Measurements from ENCODE around the gene SCN7A. TPM values are rescaled to one million over a fixed set of nuclear protein-coding genes. Genes with fewer than 3 reads are reported as not detected.

The SCN7A gene
- total RNA-seq, 1 experiment from 2014 or later, result 0.17 TPM

GRCh38 chr2:166449439-166449838 is 44.6 kb downstream of the SCN7A start (continued):
- TF ChIP-seq STAT6 (CRISPR knock-in tag; conservative IDR thresholded peaks at IDR 0.05; ENCODE audit: low read depth) (no peak), ZBTB21 (CRISPR knock-in tag; IDR thresholded peaks at IDR 0.05; ENCODE audit: borderline replicate concordance) (no peak), KAT7 (CRISPR knock-in tag; IDR thresholded peaks at IDR 0.05; ENCODE audit: borderline replicate concordance) (no peak)

DNA sequence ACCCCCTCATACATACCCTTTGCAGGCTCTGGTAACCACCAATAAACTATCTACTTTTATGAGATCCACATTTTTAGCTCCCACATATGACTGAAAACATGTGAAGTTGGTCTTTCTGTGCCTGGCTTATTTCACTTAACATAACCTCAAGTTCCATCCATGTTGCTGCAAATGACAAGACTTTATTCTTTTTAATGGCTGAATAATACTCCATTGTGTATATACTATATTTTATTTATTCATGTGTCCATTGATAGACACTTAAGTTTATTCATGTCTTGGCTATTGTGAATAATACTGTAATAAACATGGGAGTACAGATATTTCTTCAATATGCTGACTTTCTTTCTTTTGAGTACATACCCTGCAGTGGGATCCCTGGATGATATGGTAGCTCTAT is 45.9 kb downstream of the SCN7A start:
- Mint-ChIP-seq H3K9me3 (no peaks in the 10 kb centered on the region; the same call in 1 of the 2 replicates), H3K27me3 (ENCODE audit: low read depth) (no peaks in the 10 kb centered on the region), H3K4me1 (no peaks in the 10 kb centered on the region), H3K27ac (no peak overlapping the region), H3K4me3 (no peak overlapping the region), H3K36me3 (no peaks in the 10 kb centered on the region)
- ChIA-PET POLR2A (no interaction called here), CTCF (no interaction called here)
- DNase-seq (ENCODE audit: low spot score) (no peak), ATAC-seq (no peak)
- TF ChIP-seq ZNF219 (CRISPR knock-in tag; IDR thresholded peaks at IDR 0.05; ENCODE audit: borderline replicate concordance), result no peak
- no peak for TF ChIP-seq SOX15 (CRISPR knock-in tag; IDR thresholded peaks at IDR 0.05)
- no peak for TF ChIP-seq FOXP1 (CRISPR knock-in tag; IDR thresholded peaks at IDR 0.05; ENCODE audit: borderline replicate concordance)
- no peak for TF ChIP-seq NFATC4 (CRISPR knock-in tag; IDR thresholded peaks at IDR 0.05)
- no peak for TF ChIP-seq ATF1 (CRISPR knock-in tag; IDR thresholded peaks at IDR 0.05)
- TF ChIP-seq SMAD3 (CRISPR knock-in tag; IDR thresholded peaks at IDR 0.05; ENCODE audit: borderline replicate concordance), result no peak
- no peak for TF ChIP-seq AR (CRISPR knock-in tag; IDR thresholded peaks at IDR 0.05)
- no peak for TF ChIP-seq JUN (CRISPR knock-in tag; IDR thresholded peaks at IDR 0.05)
- no peak for TF ChIP-seq EMX1 (CRISPR knock-in tag; IDR thresholded peaks at IDR 0.05)
- TF ChIP-seq, protein P1, sequence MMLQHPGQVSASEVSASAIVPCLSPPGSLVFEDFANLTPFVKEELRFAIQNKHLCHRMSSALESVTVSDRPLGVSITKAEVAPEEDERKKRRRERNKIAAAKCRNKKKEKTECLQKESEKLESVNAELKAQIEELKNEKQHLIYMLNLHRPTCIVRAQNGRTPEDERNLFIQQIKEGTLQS (CRISPR knock-in tag; conservative IDR thresholded peaks at IDR 0.05), result no peak
- TF ChIP-seq FOXJ3 (CRISPR knock-in tag; IDR thresholded peaks at IDR 0.05; ENCODE audit: borderline replicate concordance), result no peak
- TF ChIP-seq CBFB (CRISPR knock-in tag; IDR thresholded peaks at IDR 0.05; ENCODE audit: low read depth), result no peak
- TF ChIP-seq HMGA2 (CRISPR knock-in tag; IDR thresholded peaks at IDR 0.05), result no peak
- TF ChIP-seq MXD4 (CRISPR knock-in tag; IDR thresholded peaks at IDR 0.05; ENCODE audit: borderline replicate concordance), result no peak
- no peak for TF ChIP-seq FOXP4 (CRISPR knock-in tag; IDR thresholded peaks at IDR 0.05)
- TF ChIP-seq NR2C2 (CRISPR knock-in tag; IDR thresholded peaks at IDR 0.05), result no peak

Data from WTC11 (cell line).